ENCODE measurements around the gene GSTO2.

- TF ChIP-seq CTCF (tag by site-specific recombination; IDR thresholded peaks at IDR 0.05) (peak; percentile 92), TSHZ1 (tag by site-specific recombination; IDR thresholded peaks at IDR 0.05; ENCODE audit: borderline replicate concordance) (no peak), ZNF274 (IDR thresholded peaks at IDR 0.05; ENCODE audit: low read length) (no peak), ZNF274 (tag by site-specific recombination; IDR thresholded peaks at IDR 0.05; ENCODE audit: borderline replicate concordance) (no peak), PBX3 (CRISPR knock-in tag; IDR thresholded peaks at IDR 0.05) (no peak; the same call in 1 of the 2 replicates), ZBTB44 (tag by site-specific recombination; IDR thresholded peaks at IDR 0.05) (peak; percentile 71; the same call in 1 of the 2 replicates), ZBTB10 (tag by site-specific recombination; IDR thresholded peaks at IDR 0.05) (peak; percentile 34; the same call in 1 of the 2 replicates), ZFP41 (tag by site-specific recombination; IDR thresholded peaks at IDR 0.05; ENCODE audit: borderline replicate concordance) (no peak), PRDM10 (tag by site-specific recombination; IDR thresholded peaks at IDR 0.05) (no peak; the same call in 1 of the 2 replicates)
Measured at GRCh38 chr10:104337985-104338735, 69.2 kb downstream of the GSTO2 start, which contains the start of gene ITPRIP.
